Thyroid gland (tissue), 4 donors: ENCODE results near the gene DNM2.

Source experiments
- POLR2A ChIP-seq, 2 donors: fragments of 450-650 bp; IDR thresholded peaks; one replicate each; pipeline ENCODE4 v1.6.1; 2017; ENCODE audit warnings: antibody characterized with exemption in 2 of 2, mild to moderate bottlenecking in 2 of 2, moderate library complexity in 1 of 2
- TF ChIP-seq, protein P1 (sequence below), 6 experiments: fragments of 200-600 bp in 3 of 6; fragments of 450-650 bp in 3 of 6; sonication (generic) in 3 of 6; IDR thresholded peaks; one replicate each; pipeline ENCODE4 v1.5.1; 2016 to 2019; ENCODE audit warnings: antibody characterized with exemption in 6 of 6, mild to moderate bottlenecking in 2 of 6, inconsistent platforms in 1 of 6, moderate library complexity in 1 of 6

DNA sequence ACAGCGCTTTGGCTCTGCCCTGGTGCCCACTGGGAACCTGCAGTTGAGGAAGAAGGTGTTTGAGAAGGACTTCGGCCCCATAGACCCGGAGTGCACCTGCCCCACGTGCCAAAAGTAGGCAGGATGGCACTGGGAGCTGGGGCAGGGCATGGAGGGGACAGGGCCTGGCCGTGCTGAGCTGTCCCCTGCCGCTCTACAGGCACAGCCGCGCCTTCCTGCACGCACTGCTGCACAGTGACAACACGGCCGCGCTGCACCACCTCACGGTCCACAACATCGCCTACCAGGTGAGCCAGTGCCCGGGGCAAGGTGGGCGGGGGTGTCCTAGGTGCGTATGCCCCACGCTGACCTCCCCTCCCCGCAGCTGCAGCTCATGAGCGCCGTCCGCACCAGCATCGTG is 5.1 kb upstream of the DNM2 start:
- TF ChIP-seq, protein P1, sequence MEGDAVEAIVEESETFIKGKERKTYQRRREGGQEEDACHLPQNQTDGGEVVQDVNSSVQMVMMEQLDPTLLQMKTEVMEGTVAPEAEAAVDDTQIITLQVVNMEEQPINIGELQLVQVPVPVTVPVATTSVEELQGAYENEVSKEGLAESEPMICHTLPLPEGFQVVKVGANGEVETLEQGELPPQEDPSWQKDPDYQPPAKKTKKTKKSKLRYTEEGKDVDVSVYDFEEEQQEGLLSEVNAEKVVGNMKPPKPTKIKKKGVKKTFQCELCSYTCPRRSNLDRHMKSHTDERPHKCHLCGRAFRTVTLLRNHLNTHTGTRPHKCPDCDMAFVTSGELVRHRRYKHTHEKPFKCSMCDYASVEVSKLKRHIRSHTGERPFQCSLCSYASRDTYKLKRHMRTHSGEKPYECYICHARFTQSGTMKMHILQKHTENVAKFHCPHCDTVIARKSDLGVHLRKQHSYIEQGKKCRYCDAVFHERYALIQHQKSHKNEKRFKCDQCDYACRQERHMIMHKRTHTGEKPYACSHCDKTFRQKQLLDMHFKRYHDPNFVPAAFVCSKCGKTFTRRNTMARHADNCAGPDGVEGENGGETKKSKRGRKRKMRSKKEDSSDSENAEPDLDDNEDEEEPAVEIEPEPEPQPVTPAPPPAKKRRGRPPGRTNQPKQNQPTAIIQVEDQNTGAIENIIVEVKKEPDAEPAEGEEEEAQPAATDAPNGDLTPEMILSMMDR (IDR thresholded peaks at IDR 0.05): no peak
- no peak for TF ChIP-seq POLR2A (IDR thresholded peaks at IDR 0.05)
